A549 treated with GW870086 at 1 μM for 4 hours (cell line): ENCODE results near the gene GNLY. TPM values are rescaled to one million over a fixed set of nuclear protein-coding genes. Genes with fewer than 3 reads are reported as not detected.

ENCODE experiments used
- total RNA-seq: library from RNA; stranded (reverse); fragments of 200-300 nt; extraction: Qiagen RNA extraction; gene quantifications from 5 replicates; pipeline ENCODE4 v1.2.3, GENCODE V29; 2022; ENCODE audit warnings: low read depth

Gene GNLY
- total RNA-seq, result 0.28 TPM in 1 of 5 replicates, not detected in the others

DNA sequence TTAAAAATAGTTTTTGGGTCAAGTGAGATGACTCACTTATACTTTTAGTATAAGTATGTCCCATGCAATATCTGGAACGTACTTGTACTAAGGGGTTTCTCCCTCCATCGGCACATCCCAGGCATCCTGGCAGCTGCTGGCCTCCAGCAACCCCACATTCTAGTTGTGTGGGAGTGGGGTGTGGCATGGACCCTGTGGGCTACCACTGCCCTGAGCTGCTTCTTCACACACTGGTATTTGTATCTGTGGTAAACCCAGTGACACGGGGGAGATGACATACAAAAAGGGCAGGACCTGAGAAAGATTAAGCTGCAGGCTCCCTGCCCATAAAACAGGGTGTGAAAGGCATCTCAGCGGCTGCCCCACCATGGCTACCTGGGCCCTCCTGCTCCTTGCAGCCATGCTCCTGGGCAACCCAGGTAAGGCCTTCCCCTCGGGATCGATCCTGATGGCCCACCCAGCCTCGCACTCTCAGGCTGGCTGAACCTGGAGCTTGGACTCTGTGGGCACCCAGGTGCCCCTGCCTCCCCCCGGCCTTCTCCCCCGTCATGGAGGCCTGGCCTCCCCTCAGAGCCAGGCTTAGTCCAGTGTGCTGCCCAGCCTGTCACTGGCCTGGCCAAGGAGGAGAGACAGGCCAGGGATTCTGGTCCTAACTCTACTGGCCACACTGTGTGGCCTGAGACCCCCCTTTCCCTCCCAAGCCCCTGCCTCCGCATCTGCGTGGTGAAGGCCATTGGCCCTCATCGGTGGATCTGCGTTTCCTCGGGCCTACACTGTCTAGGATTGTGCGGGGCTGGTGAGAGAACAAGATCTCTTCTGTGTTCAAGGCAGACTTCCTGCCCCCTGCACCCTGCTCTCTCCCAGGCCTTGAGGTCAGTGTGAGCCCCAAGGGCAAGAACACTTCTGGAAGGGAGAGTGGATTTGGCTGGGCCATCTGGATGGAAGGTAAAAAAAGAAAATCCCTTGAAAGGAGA lies at the start of gene GNLY:
Gene GNLY (plus strand): TSS at position 307 of the 974 bp plus-strand sequence. CDS start 61 bp downstream, at position 368.

DNA sequence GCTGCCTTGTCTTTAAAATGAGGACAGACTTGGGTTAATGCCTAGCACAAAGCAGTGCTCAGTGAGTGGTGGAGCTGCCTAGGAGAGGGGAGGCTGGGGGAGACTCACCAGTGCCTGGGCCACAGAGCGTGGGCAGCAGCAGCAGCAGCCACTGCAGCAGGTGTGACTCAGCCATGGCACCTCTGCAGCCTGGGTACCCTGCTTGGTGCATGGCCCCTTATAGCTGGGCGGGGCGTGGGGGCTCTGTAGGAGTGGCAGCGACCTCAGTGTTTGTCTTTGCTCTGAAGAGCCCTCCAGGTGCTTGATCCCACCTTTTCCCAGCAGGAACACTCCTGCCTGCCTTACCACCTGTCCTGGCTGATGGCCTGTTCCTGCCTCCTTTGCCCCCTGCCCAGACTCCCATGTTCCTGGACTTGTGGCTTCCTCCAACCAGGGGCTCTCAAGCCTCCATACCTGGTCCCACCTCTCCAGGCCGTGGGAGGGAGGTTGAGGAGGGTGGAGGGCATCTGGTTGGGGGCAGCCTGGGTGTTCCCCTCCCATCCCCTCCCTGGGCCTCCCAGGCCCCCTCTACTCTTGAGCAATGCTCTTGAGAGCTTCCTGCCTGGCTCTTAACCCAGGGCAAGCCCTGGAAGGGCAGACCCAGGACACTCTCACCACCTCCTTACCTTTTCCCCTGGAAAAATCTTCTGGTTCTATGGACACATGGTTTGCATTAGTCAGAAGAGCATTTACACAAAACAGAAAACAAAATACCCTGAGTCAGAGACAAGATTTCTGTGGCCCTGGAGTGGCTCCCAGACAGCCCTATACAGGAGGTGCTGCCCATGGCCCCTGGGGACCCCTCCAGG lies 25.9 kb upstream of the GNLY start, which contains the start of gene SFTPB:
Gene SFTPB (minus strand): TSS at position 191 of the 848 bp plus-strand sequence. CDS start 16 bp downstream, at position 175.

Other genes with a start within 250 kb of the GNLY start
- 532 to 563 TPM (median 545 TPM) in 5 replicates for gene MAT2A, start 155.2 kb upstream of the GNLY start, total RNA-seq
- gene GGCX, start 132.9 kb upstream of the GNLY start, total RNA-seq, result 41.7 to 44.9 TPM (median 44.0 TPM) in 5 replicates
- 15.8 to 18.4 TPM (median 17.3 TPM) in 5 replicates for gene VAMP8, start 116.8 kb upstream of the GNLY start, total RNA-seq
- 0.28 to 0.31 TPM in 2 of 5 replicates, not detected in the others for gene VAMP5, start 109.9 kb upstream of the GNLY start, total RNA-seq
- gene RNF181, start 98.6 kb upstream of the GNLY start, total RNA-seq, result 182 to 190 TPM (median 190 TPM) in 5 replicates
- gene TMEM150A, start 91.7 kb upstream of the GNLY start, total RNA-seq, result 11.7 to 15.1 TPM (median 13.9 TPM) in 5 replicates
- gene C2orf68, start 82.3 kb upstream of the GNLY start, total RNA-seq, result 20.2 to 27.4 TPM (median 23.4 TPM) in 5 replicates
- 68.0 to 77.1 TPM (median 71.1 TPM) in 5 replicates for gene USP39, start 78.2 kb upstream of the GNLY start, total RNA-seq
- gene SFTPB, start 26.2 kb upstream of the GNLY start, total RNA-seq, result 0.09 to 0.29 TPM (median 0.21 TPM) in 4 of 5 replicates, not detected in the other
- gene ATOH8, start 59.6 kb downstream of the GNLY start, total RNA-seq, result 7.2 to 10.5 TPM (median 8.1 TPM) in 5 replicates
- 21.4 to 31.2 TPM (median 28.3 TPM) in 5 replicates for gene ST3GAL5, start 194.6 kb downstream of the GNLY start, total RNA-seq